CD4-positive, alpha-beta T cell treated with Interleukin-1 beta for 1 hour (primary cell): ENCODE measurements around the gene CRADD.
A peak's percentile ranks its signal among the peaks of the same experiment; 100 is the strongest.
"Not testable (repeated sequence)": the region's sequence is repeated elsewhere in the genome, so short reads cannot be mapped to it uniquely, and the experiment has no call there.

Experiments used
- DNase-seq, 2 donors: peaks; one replicate each; pipeline ENCODE4 v3.0.0-alpha.2; 2020 to 2022

CRADD gene

GRCh38 chr12:93850481-93851256 lies 173.5 kb downstream of the CRADD start:
- no peak for DNase-seq

- peak; percentile 19 to 33 for DNase-seq
These were observed 174.1 kb downstream of the CRADD start for GRCh38 chr12:93851257-93851671.

- DNase-seq, result no peak
These were observed 175.0 kb downstream of the CRADD start for GRCh38 chr12:93852173-93852591.

- peak in 1 of 2 donors; percentile 13 for DNase-seq
These were observed 176.7 kb downstream of the CRADD start for GRCh38 chr12:93853698-93854478.

DNA sequence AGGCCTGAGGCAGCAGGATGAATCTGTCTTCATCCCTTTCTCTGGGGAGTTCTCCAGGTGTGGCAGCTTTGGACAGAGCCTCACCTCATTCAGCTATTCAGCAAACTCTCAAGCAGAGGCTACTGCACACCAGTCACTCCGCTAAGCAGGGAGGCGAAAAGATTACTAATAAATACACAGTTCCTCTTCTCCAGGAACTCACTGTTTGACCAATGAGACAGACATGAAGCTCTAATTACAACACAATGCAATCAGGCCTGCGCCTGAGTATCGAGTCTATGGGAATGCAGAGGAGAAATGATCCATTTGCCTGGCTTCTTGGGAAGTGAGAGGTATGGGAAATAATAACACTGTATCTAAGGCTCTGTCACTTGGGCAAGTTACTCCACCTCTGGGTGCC lies 178.1 kb downstream of the CRADD start:
- DNase-seq, result no peak

- no peak for DNase-seq
These were observed 179.4 kb downstream of the CRADD start for GRCh38 chr12:93856611-93857010.

GRCh38 chr12:93857279-93857938 lies 180.2 kb downstream of the CRADD start:
- DNase-seq, result no peak

DNA sequence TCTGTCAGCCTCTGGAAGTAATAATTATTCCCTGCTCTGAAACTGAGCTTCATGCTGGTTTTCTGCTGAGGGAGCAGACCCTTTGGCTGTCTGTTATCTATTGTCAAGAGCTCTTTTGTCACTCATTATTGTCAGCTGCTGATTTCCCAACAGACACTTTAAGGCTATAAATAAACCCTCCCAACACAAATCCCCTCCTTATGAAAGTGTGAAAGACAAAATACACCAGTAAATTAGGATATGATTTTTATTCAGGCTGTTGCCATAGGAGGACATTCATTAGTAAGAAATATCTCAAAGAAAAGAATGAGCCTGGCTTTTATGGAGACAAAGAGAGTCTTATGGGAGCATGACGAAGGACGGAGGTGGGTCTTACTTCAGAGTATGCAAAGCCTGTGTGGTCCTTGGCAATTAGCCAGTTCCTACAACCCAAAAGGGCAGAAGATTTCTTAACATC lies 180.8 kb downstream of the CRADD start:
- DNase-seq, result no peak

DNA sequence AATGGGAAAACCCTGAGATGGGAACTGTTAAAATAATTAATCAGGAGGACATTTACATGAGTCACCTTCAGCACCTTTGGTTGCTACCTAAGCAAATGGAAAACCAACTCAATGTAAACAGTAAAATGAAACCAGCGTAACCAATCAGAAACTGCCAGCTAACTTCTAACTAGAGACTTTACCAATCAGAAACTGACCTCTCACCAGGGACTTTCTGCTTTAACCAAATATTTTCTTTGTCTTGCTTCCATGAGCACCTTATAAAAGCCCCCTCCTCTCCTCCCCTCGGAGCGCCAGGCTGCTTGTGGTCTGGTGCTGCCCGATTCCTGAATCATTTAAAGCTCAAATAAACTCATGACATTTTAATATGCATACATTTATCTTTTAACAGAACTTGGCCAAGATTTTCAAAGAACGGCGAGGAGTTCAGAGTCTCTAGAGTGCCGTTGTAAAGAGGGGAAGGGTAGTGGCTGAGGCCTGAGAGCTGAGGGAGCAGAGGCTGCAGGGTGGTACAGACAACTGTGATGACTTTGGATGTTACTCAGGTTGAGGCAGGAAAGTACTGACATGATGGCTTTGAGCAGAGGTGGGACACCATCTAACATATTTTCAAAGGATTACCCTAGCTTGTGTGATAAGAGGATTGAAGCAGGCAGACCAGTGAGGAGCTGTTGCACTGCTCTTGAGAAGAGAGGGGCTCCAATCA lies 183.6 kb downstream of the CRADD start:
- DNase-seq, result no peak

GRCh38 chr12:93862424-93862823 lies 185.2 kb downstream of the CRADD start:
- DNase-seq, result no peak

- no peak for DNase-seq
These were observed 188.6 kb downstream of the CRADD start for GRCh38 chr12:93865751-93866150.

DNA sequence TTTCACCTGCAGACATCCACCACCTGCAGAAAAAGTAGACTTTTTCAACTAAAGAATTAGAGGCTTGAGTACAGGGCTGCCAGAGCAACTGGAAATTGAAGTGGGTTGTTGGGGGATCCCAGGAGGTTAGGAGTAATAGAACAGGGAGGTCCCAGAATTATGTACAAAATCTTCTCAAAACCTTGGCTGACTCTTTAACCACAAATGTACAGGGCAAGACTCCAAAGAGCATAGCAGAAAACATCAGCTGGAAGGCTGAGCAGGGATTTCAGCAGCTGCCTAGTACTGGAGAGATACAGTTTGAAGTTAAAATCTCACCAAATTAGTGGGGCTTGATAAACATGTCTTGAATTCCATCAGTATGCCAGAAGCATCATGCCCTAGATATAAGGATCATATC lies 191.6 kb downstream of the CRADD start:
- no peak for DNase-seq

DNA sequence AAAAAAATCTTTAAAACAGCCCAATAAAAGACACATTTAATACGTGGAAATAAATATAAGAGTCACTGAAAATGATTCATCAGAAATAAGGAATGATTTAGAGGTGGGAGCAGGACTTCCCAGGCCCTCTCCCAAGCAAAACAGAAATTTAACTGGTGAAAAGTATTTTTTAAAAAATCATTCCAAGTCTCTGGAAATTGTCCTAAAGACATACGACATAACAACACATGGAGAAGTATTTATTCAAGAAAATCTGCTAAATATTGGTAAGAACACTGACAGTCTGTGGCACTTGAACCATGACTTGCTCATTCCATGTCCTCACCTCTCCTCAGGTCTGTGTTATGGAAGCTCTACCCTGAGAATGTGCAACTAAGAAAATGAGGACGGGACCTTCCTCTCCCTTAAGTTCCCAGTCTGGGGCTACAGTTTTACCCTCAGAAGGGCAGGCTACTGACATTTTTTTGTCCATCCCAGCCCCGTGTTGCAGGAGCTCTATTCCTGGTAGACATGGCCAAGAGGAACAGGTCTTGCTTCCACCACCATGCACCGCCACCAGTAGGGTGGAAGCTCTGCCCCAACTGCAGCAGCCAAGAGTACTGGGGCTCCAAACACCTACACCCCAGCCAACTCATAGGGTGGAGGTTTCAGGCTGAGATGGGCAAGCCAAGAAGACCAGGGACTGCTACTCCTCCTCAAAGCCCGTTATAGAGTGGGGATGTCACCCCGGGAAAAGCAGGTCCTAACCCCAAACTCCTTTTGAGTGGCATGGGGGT lies 193.0 kb downstream of the CRADD start:
- DNase-seq, result no peak

GRCh38 chr12:93871566-93871965 lies 194.4 kb downstream of the CRADD start:
- not testable (repeated sequence) for DNase-seq

GRCh38 chr12:93873561-93873960 lies 196.4 kb downstream of the CRADD start:
- DNase-seq, result no peak

DNA sequence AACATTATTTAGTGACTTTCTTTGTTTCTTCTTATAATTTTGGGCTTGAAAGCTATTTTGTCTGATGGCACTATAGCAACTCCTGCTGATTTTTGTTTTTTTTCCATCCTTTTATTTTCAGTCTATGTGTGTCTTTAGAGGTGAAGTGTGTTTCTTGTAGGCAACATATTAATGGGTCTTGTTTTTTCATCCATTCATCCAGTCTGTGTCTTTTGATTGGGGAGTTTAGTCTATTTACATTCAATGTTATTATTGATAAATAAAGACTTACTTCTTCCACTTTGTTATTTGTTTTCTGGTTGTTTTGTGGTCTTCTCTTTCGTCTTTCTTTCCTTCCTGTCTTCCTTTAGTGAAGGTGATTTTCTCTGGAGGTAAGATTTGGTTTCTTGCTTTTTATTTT lies 198.0 kb downstream of the CRADD start:
- no peak for DNase-seq

- DNase-seq, result no peak
These were observed 199.2 kb downstream of the CRADD start for GRCh38 chr12:93876360-93876759.

DNA sequence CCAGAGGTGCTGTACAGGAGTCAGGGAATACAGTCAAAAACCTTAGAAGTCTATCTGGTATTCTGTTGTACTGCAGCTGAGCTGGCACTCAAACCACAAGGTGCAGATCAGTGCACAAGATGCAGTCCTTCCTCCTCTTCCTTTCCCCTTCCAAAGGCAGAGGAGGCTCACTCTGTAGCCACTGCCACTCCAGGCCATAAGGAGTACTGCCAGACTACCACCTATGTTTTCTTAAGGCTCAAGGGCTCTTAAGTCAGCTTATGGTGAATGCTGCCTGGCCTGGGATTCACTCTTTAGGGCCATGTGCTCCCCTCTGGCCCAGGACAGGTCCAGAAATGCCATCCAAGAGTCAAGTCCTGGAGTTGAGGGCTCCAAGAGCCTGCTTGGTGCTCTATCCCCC lies 200.3 kb downstream of the CRADD start:
- no peak for DNase-seq

DNA sequence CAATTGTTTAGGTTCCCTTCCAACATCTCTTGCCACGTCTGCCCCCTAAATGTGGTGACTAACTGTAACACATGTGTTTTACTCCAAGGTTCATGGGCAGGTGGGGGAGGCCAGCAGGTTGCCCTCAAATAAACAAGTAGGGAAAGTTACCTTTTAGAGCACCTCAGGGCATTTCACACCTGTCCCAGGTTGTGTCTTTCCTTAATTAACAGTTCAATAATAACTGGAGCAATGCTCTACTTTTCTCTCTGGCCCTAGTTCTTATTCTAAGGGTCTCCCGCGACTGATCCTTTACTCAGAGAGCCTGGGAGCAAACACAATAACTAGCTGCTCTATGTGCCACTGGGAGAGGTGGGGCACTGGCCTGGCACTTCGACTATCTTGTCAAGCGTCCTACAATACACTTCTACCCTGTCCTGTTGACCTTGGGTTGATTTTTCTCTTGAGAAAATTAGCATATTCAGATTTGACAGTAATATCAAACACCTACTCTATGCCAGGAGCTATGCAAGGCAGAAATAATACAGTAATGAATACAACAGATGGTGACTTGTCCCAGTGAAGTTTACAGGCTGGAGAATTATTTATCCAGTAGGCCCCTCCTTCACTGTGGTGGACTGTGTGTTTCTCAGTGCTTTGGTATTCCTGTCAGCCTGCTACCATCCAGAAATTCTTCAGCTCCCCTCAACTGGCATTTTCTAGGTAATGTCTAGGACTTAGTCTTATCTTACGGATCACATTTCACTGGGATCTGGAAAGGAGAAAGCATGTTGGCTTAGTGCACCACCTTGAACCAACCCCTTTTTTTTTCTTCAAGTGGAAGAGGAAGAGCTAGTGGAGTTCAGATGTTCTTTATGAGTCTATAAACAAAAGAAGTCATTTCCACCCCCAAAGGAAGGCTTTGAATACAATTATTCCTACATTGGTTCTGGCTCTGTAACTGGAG lies 202.6 kb downstream of the CRADD start:
- no peak for DNase-seq

DNA sequence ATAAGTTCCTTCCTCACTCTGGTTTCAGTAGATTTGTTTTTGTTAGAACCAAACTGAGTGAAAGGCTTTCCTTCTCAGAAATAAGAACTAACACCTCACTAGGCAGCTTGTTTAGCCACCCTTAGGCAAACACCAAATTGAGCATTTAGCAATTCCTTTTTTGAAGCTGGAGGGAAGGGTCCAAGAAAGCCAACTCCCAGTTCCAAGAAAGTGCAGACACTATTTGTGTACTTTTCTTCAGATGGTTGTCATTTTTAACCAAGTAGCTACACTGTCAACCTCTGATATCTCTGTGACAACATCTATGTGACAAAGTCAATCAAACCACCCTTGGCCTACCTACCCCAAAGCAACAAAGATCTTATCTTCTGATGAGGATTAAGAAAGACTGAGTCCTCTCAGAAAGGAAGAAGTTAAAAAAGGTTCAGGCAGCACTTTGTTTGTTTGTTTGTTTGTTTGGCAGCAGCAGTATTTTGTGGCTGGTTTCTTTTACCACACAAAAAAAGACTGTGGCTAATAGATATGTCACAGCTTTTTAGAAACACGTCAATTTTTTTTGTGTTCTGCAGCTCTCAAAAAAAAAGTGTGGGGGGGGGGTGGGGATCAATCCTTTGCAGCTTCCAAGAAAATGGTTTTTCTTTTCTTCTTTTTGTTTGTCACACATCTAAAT lies 203.8 kb downstream of the CRADD start:
- DNase-seq, result peak in 1 of 2 donors; percentile 2
